Peyer's patch (tissue), 4 donors: ENCODE data around the gene AP1S3. TPM values are rescaled to one million over a fixed set of nuclear protein-coding genes. Genes with fewer than 3 reads are reported as not detected.

Experiments
- DNase-seq, 3 donors: peaks; one replicate each; pipeline ENCODE4 v3.0.0-alpha.2; 2017 to 2019
- H3K27ac ChIP-seq, 4 donors: fragments of 200-600 bp; sonication (generic); one replicate each; pipeline ENCODE4 v1.5.1; 2016 to 2019
- H3K27me3 ChIP-seq, 2 donors: fragments of 200-600 bp; sonication (generic); one replicate each; pipeline ENCODE4 v1.5.1; 2019
- H3K36me3 ChIP-seq, 3 donors: fragments of 200-600 bp; sonication (generic); one replicate each; pipeline ENCODE4 v1.5.1; 2016 to 2019
- H3K4me1 ChIP-seq, 4 donors: fragments of 200-600 bp; sonication (generic); one replicate each; pipeline ENCODE4 v1.5.1; 2016 to 2019
- H3K4me3 ChIP-seq, 4 donors: fragments of 200-600 bp; sonication (generic); 1 replicate in 3 of 4; 2 replicates in 1 of 4; pipeline ENCODE4 v1.5.1; 2016 to 2019; ENCODE audit warnings: mild to moderate bottlenecking in 1 of 4
- H3K9me3 ChIP-seq, 4 donors: fragments of 200-600 bp; sonication (generic); one replicate each; pipeline ENCODE4 v1.5.1; 2016 to 2019; ENCODE audit warnings: mild to moderate bottlenecking in 1 of 4
- CTCF ChIP-seq, 6 experiments: fragments of 450-650 bp in 4 of 6; fragments of 200-600 bp in 2 of 6; sonication (generic) in 1 of 6; IDR thresholded peaks; one replicate each; pipeline ENCODE4 v1.5.1; 2017 to 2019; ENCODE audit warnings: antibody characterized with exemption in 6 of 6, mild to moderate bottlenecking in 3 of 6, moderate library complexity in 1 of 6
- POLR2A ChIP-seq, 2 donors: fragments of 450-650 bp; IDR thresholded peaks; one replicate each; pipeline ENCODE4 v1.5.1; 2017; ENCODE audit warnings: antibody characterized with exemption in 2 of 2, mild to moderate bottlenecking in 2 of 2, moderate library complexity in 2 of 2
- total RNA-seq, 4 donors: library from RNA; depleted of rRNA; stranded (reverse); fragments of >200 nt; gene quantifications; one replicate each; pipeline ENCODE4 v1.1.0, GENCODE V29; 2016

The AP1S3 gene
- total RNA-seq, 4 donors from 2014 or later = 6.3 to 17.0 (median 9.6) TPM

- Histone ChIP-seq H3K4me1 (no peaks in the 10 kb centered on the region), H3K36me3 (no peaks in the 10 kb centered on the region), H3K27ac (no peak overlapping the region), H3K4me3 (no peak overlapping the region), H3K9me3 (no peaks in the 10 kb centered on the region), H3K27me3 (no peaks in the 10 kb centered on the region)
- DNase-seq = no peak
- no peak for TF ChIP-seq POLR2A (IDR thresholded peaks at IDR 0.05)
- no peak for TF ChIP-seq CTCF (IDR thresholded peaks at IDR 0.05)
Observed at GRCh38 chr2:223735035-223735640, 102.2 kb downstream of the AP1S3 start.

- Histone ChIP-seq H3K27ac (no peak overlapping the region), H3K4me3 (no peak overlapping the region)
- no peak for TF ChIP-seq POLR2A (IDR thresholded peaks at IDR 0.05)
- no peak for TF ChIP-seq CTCF (IDR thresholded peaks at IDR 0.05)
Observed at GRCh38 chr2:223734346-223734745, 103.0 kb downstream of the AP1S3 start.

GRCh38 chr2:223732346-223732745 lies 105.0 kb downstream of the AP1S3 start:
- Histone ChIP-seq H3K27me3 (no peaks in the 10 kb centered on the region), H3K27ac (no peak overlapping the region), H3K4me3 (no peak overlapping the region), H3K36me3 (no peaks in the 10 kb centered on the region), H3K4me1 (no peaks in the 10 kb centered on the region), H3K9me3 (no peaks in the 10 kb centered on the region)
- TF ChIP-seq CTCF (IDR thresholded peaks at IDR 0.05) = no peak
- no peak for TF ChIP-seq POLR2A (IDR thresholded peaks at IDR 0.05)
- DNase-seq = no peak

More at GRCh38 chr2:223734346-223734745, 103.0 kb downstream of the AP1S3 start:
- DNase-seq = no peak
- Histone ChIP-seq H3K27me3 (no peaks in the 10 kb centered on the region), H3K36me3 (no peaks in the 10 kb centered on the region), H3K4me1 (no peaks in the 10 kb centered on the region), H3K9me3 (no peaks in the 10 kb centered on the region)

GRCh38 chr2:223731503-223731902 lies 105.9 kb downstream of the AP1S3 start:
- Histone ChIP-seq H3K4me1 (no peaks in the 10 kb centered on the region), H3K4me3 (no peak overlapping the region), H3K27ac (no peak overlapping the region), H3K36me3 (no peaks in the 10 kb centered on the region), H3K9me3 (no peaks in the 10 kb centered on the region), H3K27me3 (no peaks in the 10 kb centered on the region)
- TF ChIP-seq CTCF (IDR thresholded peaks at IDR 0.05) (no peak), POLR2A (IDR thresholded peaks at IDR 0.05) (no peak)
- no peak for DNase-seq

GRCh38 chr2:223729781-223730180 lies 107.6 kb downstream of the AP1S3 start:
- Histone ChIP-seq H3K4me1 (no peaks in the 10 kb centered on the region), H3K27me3 (no peaks in the 10 kb centered on the region), H3K9me3 (no peaks in the 10 kb centered on the region), H3K27ac (no peak overlapping the region), H3K4me3 (no peak overlapping the region), H3K36me3 (no peaks in the 10 kb centered on the region)
- no peak for DNase-seq
- TF ChIP-seq CTCF (IDR thresholded peaks at IDR 0.05) (no peak), POLR2A (IDR thresholded peaks at IDR 0.05) (no peak)

- Histone ChIP-seq H3K4me3 (no peak overlapping the region), H3K36me3 (no peaks in the 10 kb centered on the region), H3K27ac (no peak overlapping the region), H3K9me3 (no peaks in the 10 kb centered on the region), H3K4me1 (no peaks in the 10 kb centered on the region), H3K27me3 (no peaks in the 10 kb centered on the region)
- TF ChIP-seq CTCF (IDR thresholded peaks at IDR 0.05) = peak in 4 of 6 experiments; percentile 59 to 66 (median 62)
- TF ChIP-seq POLR2A (IDR thresholded peaks at IDR 0.05) = no peak
- DNase-seq = peak in 2 of 3 donors; percentile 20 to 75
Observed at GRCh38 chr2:223727562-223727961, 109.8 kb downstream of the AP1S3 start.
